Neural progenitor cell (in vitro differentiated cells): Measurements from ENCODE around the gene NATD1.

ENCODE experiments used
- EZH2 ChIP-seq: fragments of 200-600 bp; sonication (generic); IDR thresholded peaks from 2 replicates; pipeline ENCODE4 v1.6.1; 2017; ENCODE audit warnings: antibody characterized with exemption, mild to moderate bottlenecking, moderate library complexity
- TF ChIP-seq, protein P1 (sequence below): fragments of 200-600 bp; sonication (generic); IDR thresholded peaks from 2 replicates; pipeline ENCODE4 v1.5.1; 2017; ENCODE audit warnings: antibody characterized with exemption, mild to moderate bottlenecking

DNA sequence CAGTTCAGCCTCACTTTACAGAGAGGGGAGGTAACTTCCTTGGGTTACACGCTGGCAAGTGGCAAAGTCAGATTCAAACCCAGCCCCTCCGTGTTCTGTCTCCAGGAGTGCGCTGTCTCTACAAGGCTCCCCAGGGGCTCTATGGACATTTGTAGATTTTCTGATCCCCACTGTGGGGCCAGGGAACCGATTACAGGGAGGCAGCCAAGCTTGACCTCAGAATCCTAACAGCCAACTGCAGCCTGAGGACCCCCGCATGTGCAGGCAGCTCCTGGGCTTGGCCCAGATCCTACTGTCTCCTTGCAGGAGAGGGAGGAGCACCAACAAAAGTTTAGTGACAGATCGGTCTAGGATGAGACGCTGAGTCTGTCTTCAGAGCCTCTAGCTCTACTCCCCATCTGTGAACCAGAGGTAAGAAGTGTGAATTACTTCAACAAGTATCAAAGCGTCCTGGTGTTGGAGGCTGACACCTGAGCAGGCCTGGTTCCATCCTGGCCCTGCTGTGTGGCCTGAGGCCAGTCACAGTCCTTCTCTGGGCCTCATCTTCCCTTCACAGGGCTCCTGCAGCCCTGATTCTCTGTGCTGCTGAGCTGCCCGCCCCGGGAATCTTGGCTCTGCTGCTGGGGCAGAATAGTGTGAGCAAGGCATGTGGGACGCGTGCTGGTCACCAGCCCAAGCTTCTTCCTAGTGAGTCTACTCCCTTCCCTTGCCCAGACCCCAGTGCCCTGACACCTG lies 9.2 kb upstream of the NATD1 start:
- TF ChIP-seq, protein P1, sequence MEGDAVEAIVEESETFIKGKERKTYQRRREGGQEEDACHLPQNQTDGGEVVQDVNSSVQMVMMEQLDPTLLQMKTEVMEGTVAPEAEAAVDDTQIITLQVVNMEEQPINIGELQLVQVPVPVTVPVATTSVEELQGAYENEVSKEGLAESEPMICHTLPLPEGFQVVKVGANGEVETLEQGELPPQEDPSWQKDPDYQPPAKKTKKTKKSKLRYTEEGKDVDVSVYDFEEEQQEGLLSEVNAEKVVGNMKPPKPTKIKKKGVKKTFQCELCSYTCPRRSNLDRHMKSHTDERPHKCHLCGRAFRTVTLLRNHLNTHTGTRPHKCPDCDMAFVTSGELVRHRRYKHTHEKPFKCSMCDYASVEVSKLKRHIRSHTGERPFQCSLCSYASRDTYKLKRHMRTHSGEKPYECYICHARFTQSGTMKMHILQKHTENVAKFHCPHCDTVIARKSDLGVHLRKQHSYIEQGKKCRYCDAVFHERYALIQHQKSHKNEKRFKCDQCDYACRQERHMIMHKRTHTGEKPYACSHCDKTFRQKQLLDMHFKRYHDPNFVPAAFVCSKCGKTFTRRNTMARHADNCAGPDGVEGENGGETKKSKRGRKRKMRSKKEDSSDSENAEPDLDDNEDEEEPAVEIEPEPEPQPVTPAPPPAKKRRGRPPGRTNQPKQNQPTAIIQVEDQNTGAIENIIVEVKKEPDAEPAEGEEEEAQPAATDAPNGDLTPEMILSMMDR = no peak
- no peak for TF ChIP-seq EZH2
